GM19372 (cell line): ENCODE data around the gene FMN1.
"Not testable (repeated sequence)": the region's sequence is repeated elsewhere in the genome, so short reads cannot be mapped to it uniquely, and the experiment has no call there.

ENCODE experiments used
- ATAC-seq: cut with Tn5 transposase; IDR thresholded peaks from one replicate; pipeline ENCODE4 v1.9.1; 2021; ENCODE audit warnings: mild to moderate bottlenecking, low read depth, moderate library complexity; ENCODE audit not compliant: unreplicated experiment

The FMN1 gene

GRCh38 chr15:32983679-32984078 is 210.8 kb downstream of the FMN1 start:
- no peak for ATAC-seq

- ATAC-seq = no peak
Observed at GRCh38 chr15:32982001-32982400, 212.5 kb downstream of the FMN1 start.

GRCh38 chr15:32981536-32981935 is 213.0 kb downstream of the FMN1 start:
- no peak for ATAC-seq

GRCh38 chr15:32979710-32980109 is 214.8 kb downstream of the FMN1 start:
- ATAC-seq = no peak

GRCh38 chr15:32977506-32977905 is 217.0 kb downstream of the FMN1 start:
- ATAC-seq = no peak

- ATAC-seq = no peak
Observed at GRCh38 chr15:32974691-32975090, 219.8 kb downstream of the FMN1 start.

- ATAC-seq = no peak
Observed at GRCh38 chr15:32972686-32973085, 221.8 kb downstream of the FMN1 start.

- ATAC-seq = no peak
Observed at GRCh38 chr15:32970847-32971246, 223.7 kb downstream of the FMN1 start.

- ATAC-seq = no peak
Observed at GRCh38 chr15:32967521-32967920, 227.0 kb downstream of the FMN1 start.

GRCh38 chr15:32966512-32966911 is 228.0 kb downstream of the FMN1 start:
- no peak for ATAC-seq

GRCh38 chr15:32965897-32966296 is 228.6 kb downstream of the FMN1 start:
- no peak for ATAC-seq

GRCh38 chr15:32959077-32959476 is 235.4 kb downstream of the FMN1 start:
- no peak for ATAC-seq

- ATAC-seq = no peak
Observed at GRCh38 chr15:32957219-32957618, 237.3 kb downstream of the FMN1 start.

GRCh38 chr15:32956711-32957110 is 237.8 kb downstream of the FMN1 start:
- no peak for ATAC-seq

- no peak for ATAC-seq
Observed at GRCh38 chr15:32956006-32956405, 238.5 kb downstream of the FMN1 start.

GRCh38 chr15:32953533-32953910 is 241.0 kb downstream of the FMN1 start:
- no peak for ATAC-seq

- ATAC-seq = no peak
Observed at GRCh38 chr15:32952901-32953532, 241.5 kb downstream of the FMN1 start.

- ATAC-seq = no peak
Observed at GRCh38 chr15:32951736-32952464, 242.6 kb downstream of the FMN1 start.

GRCh38 chr15:32950051-32950450 is 244.5 kb downstream of the FMN1 start:
- ATAC-seq = not testable (repeated sequence)

GRCh38 chr15:32946210-32946609 is 248.3 kb downstream of the FMN1 start:
- ATAC-seq = no peak

- no peak for ATAC-seq
Observed at GRCh38 chr15:32944431-32944830, 250.1 kb downstream of the FMN1 start.

GRCh38 chr15:32943711-32944110 is 250.8 kb downstream of the FMN1 start:
- ATAC-seq = no peak
